ENCODE data around the gene IL22RA2. TPM values are rescaled to one million over a fixed set of nuclear protein-coding genes. Genes with fewer than 3 reads are reported as not detected.

Gene IL22RA2
- total RNA-seq, 1 experiment from 2014 or later, result not detected

DNA sequence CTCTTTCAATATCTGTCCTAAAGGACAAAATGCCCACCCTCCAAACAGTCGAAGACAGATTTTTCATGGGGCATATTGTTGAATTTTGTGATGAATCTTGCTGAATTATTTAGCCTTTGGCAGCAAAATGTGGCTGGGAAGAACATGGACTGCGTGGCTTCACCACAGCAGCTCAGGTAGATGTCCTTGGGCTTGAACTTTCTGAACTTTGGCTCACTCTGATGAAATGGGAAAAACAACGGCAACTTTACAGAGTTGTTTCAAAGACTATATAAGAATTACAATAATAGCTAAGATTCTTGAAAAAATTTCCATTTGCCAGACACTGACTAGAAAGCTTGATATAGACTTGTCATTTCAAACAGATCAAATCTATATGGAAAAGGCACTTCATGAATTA, 75.9 kb downstream of the IL22RA2 start:
- Histone ChIP-seq H3K14ac (ENCODE audit: insufficient read depth, low read length) (no peak overlapping the region), H3T11ph (ENCODE audit: low read length) (no peak overlapping the region), H3K4me1 (ENCODE audit: insufficient read depth, low read length) (no peaks in the 10 kb centered on the region; the same call in 1 of the 2 replicates), H4K20me1 (ENCODE audit: control insufficient read depth, insufficient read depth, insufficient read length) (no peaks in the 10 kb centered on the region), H2BK15ac (ENCODE audit: low read depth, low read length) (no peak overlapping the region), H2BK120ac (ENCODE audit: low read depth, low read length, poor library complexity, severe bottlenecking) (no peak overlapping the region), H3K23me2 (ENCODE audit: insufficient read length, low read depth, low read length, poor library complexity, severe bottlenecking) (no peaks in the 10 kb centered on the region), H2BK20ac (ENCODE audit: low read depth, low read length, poor library complexity, severe bottlenecking) (no peak overlapping the region), H3K79me2 (ENCODE audit: insufficient read depth, low read length) (no peaks in the 10 kb centered on the region), H3K56ac (ENCODE audit: insufficient read length, low read depth, low read length) (no peak overlapping the region), H4K8ac (replicated peaks; ENCODE audit: insufficient read length, low read depth, low read length) (no peak overlapping the region), H2AFZ (ENCODE audit: low read length) (no peak overlapping the region), H3K27me3 (ENCODE audit: insufficient read depth, low read length) (no peaks in the 10 kb centered on the region; the same call in 1 of the 2 replicates), H3K9ac (ENCODE audit: extremely low read depth, insufficient read length, low read length) (no peak overlapping the region), H2BK5ac (ENCODE audit: insufficient read length, low read length) (no peak overlapping the region), H3K27ac (ENCODE audit: insufficient read length, low read depth, low read length) (no peak overlapping the region), H4K91ac (ENCODE audit: insufficient read length, low read depth, low read length) (no peak overlapping the region), H3K18ac (ENCODE audit: insufficient read length, low read depth, low read length) (no peak overlapping the region), H2AK5ac (ENCODE audit: insufficient read length, low read length) (no peak overlapping the region), H3K4me2 (ENCODE audit: insufficient read depth, insufficient read length, low read length) (no peak overlapping the region), H3K4ac (ENCODE audit: low read depth, low read length) (no peak overlapping the region), H3K9me3 (ENCODE audit: control insufficient read depth, low read depth, low read length) (no peaks in the 10 kb centered on the region), H4K5ac (ENCODE audit: insufficient read length, low read depth, low read length) (no peak overlapping the region), H3K23ac (ENCODE audit: insufficient read length, low read depth, low read length) (no peak overlapping the region), H3K79me1 (ENCODE audit: insufficient read depth, low read depth, low read length, poor library complexity, severe bottlenecking) (no peaks in the 10 kb centered on the region), H2BK12ac (ENCODE audit: insufficient read length, low read depth, low read length) (no peak overlapping the region)
- no peak overlapping the region for H3K27ac Mint-ChIP-seq
- no CpG with 5 or more reads among the region's 3 CpGs for WGBS (ENCODE audit: extremely low coverage, insufficient read length, low lambda C conversion rate)
- H3K36me3 Mint-ChIP-seq (ENCODE audit: insufficient read depth in 1 of 3, low read depth in 3 of 3), result peaks cover 0 to 2% (median 0%) of the 10 kb centered on the region in 3 experiments; a peak in 3 of 7 replicates
- H3K9me3 Mint-ChIP-seq, result peaks cover 3% of the 10 kb centered on the region in 2 experiments; a peak in 1 of 5 replicates
- peaks cover 27% of the 10 kb centered on the region in 2 experiments for H3K4me1 Mint-ChIP-seq
- DNase-seq, result no peak
- TF ChIP-seq, protein P1, sequence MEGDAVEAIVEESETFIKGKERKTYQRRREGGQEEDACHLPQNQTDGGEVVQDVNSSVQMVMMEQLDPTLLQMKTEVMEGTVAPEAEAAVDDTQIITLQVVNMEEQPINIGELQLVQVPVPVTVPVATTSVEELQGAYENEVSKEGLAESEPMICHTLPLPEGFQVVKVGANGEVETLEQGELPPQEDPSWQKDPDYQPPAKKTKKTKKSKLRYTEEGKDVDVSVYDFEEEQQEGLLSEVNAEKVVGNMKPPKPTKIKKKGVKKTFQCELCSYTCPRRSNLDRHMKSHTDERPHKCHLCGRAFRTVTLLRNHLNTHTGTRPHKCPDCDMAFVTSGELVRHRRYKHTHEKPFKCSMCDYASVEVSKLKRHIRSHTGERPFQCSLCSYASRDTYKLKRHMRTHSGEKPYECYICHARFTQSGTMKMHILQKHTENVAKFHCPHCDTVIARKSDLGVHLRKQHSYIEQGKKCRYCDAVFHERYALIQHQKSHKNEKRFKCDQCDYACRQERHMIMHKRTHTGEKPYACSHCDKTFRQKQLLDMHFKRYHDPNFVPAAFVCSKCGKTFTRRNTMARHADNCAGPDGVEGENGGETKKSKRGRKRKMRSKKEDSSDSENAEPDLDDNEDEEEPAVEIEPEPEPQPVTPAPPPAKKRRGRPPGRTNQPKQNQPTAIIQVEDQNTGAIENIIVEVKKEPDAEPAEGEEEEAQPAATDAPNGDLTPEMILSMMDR (conservative IDR thresholded peaks at IDR 0.05), result no peak
- no peak overlapping the region for H3K4me3 Mint-ChIP-seq
- peaks cover under 1% of the 10 kb centered on the region; the same call in 1 of the 2 replicates for H3K27me3 Mint-ChIP-seq (ENCODE audit: low read depth)
